GM18951 (cell line): ENCODE data around the gene TAGLN2.

Source experiments
- POLR2A ChIP-seq: IDR thresholded peaks from 4 replicates; pipeline ENCODE4 v1.6.1; 2011; ENCODE audit warnings: mild to moderate bottlenecking; ENCODE audit not compliant: insufficient read length, insufficient read depth; ENCODE audit errors: extremely low read depth
- in situ Hi-C: fragments of 300-500 bp; cut with MboI; formaldehyde crosslinking; loops from one replicate; pipeline ENCODE4 v1.12.0; 2022; ENCODE audit warnings: low sequenced_read_pairs, mixed read lengths, inconsistent platforms; ENCODE audit not compliant: unreplicated experiment

The TAGLN2 gene

DNA sequence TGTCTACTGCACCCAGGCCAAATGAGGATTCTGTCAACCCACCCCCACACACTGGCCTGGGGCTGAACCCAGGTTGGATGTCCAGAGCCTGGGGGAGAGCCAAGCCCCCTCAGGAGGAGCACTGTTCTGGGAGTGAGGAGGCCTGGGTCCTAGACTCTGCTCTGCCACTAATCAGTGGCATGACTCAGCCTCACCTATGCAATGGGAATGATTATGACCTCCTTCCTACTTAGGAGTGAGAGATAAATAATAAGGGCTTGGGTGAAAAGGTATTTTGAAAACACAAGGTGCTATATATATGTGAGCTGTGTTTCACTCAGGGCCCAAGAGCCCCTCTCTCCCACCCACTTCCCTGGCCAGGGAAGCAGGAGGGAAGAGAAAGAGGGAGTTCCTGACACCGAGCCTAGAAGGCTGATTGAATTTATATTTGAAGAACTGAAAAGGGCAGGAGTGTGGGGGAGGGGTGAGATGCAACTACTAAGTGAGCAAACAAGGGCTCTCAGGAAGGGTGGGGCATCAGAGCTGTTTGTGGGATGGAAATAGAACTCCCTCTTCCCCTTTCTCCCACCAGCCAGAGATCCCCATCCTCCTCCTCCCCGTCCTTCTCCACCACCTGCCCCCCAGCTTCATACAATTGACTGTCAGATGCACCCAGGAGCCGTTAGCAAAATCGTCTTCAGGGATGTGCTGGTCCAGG is 11.9 kb upstream of the TAGLN2 start:
- in situ Hi-C loops: no loop called here
- no peak for TF ChIP-seq POLR2A

DNA sequence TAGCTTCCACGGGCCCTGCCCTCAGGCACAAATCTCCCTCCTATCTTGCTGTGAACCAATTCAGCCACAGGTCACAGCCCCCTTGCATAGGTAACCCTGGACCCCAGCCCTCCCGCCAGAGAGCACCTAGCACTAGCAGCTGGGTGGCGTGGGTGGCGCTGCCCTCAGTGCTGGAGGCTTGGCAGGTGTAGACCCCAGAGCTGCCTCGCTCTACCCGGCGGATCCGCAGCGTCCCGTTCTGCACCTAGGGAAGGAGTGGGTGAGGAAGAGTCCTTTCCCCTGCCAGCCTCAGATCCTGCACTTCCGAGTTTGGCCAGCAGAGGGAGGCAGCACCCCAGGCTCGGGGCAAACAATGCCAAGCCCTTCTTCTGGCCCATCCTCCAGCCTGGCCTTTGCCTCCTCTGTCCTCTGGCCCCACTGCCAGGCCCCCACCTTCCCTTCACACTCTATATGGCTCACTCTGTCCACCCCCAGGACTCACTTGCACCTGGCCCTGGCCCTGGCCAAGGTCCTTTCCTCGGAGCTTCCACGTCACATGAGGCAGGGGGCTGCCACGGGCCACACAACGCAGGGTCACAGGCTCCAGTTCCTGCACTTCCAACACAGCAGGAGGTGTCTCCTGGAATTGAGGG is 11.1 kb upstream of the TAGLN2 start:
- in situ Hi-C loops: no loop called here
- TF ChIP-seq POLR2A: no peak

DNA sequence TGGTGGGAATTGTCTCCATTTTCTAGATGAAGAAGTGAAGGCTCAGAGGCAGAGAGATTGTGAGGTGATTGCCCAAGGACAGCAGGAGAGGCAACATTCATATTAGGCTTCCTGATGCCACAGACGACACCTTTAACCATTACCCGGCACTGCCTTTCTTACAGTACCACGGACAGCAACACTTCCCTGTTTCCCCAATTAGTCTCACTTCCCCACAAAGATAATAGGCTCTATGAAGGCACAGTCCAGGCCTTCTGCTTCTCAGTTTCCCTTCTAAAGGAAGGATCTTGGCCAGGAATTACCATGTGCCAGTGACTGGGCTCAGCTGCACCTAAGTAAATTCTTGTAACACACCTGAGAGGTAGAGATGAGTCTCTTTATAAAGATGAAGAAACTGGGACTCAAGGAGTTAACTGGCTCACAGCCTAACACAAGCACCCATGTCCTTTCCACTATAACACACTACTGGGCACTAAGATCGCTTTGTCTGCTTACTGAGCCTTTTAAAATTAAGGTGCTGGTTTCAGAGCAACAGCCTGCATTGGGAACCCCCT is 10.5 kb upstream of the TAGLN2 start:
- TF ChIP-seq POLR2A: no peak
- in situ Hi-C loops: no loop called here

DNA sequence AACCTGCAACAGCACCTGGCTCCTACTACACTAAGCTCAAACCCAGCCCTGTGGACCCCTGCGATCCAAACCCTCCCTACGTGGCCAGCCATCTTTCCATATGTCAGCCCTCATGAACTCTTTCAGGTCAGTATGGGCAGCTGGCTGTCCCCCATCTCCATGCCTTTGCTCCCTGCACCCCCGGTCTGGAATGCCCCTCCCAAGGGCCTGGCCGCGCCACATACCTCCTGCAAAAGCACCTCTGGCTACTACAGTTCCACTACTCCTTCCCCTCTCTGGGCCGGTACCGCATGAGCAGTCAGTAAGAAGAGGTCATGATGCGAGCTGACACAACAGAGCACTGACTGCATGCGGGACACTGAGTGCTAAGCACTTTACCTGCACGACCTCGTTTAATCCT is 10.0 kb upstream of the TAGLN2 start:
- in situ Hi-C loops: no loop called here
- no peak for TF ChIP-seq POLR2A

DNA sequence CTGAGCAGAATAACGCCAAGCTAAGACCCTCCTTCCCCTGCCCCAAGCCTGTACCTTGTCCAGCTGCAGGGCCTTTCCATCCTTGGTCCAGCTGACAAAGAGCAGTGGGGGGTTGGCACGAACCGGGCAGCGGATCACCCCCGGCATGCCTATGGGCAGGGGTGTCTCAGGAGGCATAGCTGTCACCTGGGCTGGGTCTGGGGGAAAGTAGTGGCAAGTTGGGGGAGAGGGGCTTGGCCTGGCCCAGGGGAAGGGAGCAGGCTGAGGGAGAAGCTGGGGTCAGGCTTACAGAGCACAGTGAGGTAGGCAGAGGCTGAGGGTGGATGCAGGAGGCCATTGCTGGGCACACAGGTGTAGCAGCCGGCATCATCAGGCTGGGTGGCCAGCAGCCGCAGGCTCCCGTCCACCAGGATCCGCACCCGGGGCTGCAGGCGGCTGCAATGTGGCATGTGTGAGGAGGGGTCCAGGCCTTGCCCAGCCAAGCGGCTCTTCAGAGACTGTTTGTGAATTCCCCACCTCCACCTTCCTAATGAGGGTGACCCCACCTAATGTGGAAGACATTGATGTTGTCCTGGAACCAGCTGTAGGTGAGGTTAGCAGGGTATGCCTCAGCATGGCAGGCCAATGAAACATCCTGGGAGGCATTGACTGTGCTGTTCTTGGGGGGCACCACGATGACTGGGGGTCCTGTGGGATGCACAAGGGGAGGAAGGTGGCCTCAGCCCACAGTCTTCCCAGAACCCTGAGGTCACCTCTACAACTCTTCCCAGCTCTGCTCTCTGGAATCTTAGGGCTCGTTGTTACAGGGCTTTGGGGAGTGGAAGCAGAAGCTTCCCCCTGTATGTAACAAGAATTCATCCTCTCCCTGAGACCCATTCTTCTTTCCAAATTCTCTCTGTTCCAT is 9.1 kb upstream of the TAGLN2 start:
- in situ Hi-C loops: no loop called here
- no peak for TF ChIP-seq POLR2A

DNA sequence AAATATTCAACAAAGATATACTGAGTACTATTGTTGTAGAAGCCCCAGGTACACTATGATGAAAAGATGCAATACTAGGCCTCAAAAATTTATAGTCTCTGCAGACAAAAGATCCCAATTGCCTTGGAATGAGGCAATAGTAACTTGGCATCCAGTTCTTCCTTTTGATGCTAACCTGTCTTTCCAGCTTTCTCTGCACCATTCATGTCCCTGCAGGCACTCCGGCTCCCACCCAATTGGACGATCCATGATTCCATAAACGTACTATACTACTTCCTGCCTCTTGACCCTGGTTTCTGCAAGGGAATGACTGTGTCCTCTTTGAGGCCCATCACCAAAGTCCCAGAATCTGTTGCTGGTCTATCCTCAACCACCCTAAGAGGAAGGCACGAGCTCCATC is 8.0 kb upstream of the TAGLN2 start:
- in situ Hi-C loops: no loop called here
- no peak for TF ChIP-seq POLR2A

DNA sequence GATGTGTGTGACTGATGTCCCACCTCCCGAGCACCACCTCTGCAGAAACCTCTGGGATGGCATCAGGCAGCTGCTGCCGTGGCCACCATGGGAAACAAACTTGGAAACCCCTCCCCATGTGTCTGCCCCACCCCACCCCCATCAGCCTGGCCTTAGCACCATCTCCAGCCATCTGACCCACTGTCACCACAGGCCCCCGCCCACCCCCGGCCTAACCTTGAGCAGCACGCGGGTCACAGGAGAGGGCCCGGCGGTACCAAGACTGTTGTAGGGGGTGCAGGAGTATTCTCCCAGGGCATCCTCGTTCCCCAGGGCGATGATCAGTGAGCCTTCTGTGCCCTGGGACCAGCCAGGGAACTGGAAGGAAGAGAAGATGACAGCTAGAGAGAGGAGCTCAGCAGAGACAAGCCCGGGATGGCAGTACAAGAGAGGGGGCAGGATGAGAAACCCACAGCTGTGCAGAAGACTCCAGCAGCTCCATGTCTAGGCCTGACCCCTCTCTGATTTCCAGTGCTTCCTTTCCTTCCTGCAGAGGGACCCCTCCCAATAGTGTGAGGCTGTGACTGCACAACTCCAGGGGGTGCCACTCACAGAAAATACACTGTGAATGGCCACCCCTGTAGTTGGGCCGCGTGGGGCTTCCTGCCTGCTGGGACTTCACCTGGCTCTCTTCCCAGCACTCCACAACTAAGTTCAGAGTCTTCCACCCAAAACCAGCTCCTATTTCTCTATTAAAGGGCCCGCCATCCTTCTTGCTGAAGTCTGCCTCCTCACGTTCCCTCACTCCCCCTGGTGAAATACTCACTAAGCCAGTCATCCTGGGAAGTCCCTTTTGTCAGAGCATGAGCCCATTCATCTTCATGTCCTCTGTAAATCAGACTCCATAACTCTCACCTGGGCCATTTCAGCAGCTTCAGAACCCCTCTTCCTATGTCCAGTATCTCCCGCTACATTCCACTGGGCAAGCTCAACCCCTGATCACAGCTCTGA is 7.3 kb upstream of the TAGLN2 start:
- no peak for TF ChIP-seq POLR2A
- in situ Hi-C loops: no loop called here

DNA sequence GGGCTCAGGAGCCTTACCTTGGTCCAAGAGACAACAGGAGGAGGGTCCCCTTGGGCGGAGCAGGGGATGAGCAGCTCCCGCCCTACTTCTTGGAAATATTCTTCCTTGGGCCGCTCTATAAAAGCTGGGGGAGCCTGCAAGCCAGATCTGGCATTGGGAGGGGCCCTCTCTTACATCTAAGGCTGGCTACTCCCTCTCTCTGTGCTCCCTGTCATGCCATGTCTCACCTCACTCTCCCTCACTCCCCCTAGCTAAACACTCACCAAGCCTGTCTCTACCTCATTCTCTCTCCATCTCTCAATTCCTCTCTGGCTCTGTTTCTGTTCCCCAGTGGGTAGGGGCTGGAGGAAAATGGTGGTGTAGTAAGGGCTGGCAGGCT is 6.5 kb upstream of the TAGLN2 start:
- TF ChIP-seq POLR2A: no peak
- in situ Hi-C loops: no loop called here

DNA sequence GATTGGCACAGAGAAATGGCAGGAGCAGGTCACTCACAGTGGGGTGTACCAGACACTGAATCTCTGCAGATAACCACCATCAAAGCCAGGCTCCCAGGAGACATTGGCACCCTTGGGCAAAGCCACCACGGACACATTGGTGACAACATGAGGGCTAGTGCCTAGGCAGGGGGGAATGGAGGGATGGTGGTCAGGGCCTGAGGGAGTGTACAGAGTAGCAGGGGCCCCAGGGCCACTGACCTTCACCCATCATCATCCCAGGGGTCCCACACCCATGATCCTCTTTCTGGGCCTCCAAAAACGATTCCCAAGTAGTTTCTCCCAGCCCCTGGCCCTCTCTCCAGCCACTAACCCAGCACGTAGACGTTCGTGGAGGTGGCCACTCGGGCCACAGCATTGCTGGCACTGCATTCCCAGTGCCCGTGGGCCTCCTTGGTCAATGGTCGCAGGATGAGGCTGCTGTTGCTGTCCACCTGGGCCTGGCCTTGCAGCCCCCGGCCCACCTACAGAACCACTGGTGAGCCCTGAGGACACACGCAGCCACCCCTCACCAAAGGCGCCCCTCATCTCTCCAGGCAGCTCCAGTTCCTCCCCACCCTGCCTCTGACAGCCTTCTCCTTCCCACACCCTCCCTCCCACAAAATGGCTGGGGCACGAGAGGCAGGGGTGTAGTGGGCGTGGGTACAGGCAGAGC is 5.9 kb upstream of the TAGLN2 start:
- no peak for TF ChIP-seq POLR2A
- in situ Hi-C loops: no loop called here

DNA sequence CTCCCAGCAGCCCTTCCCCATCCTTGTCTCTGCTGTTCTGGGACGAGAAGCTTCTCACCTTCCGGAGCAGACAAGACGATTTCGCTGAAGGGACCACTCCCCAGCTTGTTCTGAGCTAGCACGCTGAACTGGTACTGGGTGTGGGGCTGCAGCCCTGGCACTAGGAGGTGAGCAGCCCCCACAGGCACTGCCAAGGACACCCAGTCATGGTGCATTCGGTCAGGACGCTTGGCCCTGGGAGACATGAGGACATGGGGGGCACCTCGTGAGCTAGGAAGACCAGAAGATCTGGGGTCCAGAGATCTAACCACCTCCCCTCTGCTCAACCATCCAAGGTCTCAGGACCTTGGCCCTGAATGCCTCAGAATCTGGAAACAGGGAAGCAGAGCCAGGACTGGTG is 5.3 kb upstream of the TAGLN2 start:
- no peak for TF ChIP-seq POLR2A
- in situ Hi-C loops: no loop called here

DNA sequence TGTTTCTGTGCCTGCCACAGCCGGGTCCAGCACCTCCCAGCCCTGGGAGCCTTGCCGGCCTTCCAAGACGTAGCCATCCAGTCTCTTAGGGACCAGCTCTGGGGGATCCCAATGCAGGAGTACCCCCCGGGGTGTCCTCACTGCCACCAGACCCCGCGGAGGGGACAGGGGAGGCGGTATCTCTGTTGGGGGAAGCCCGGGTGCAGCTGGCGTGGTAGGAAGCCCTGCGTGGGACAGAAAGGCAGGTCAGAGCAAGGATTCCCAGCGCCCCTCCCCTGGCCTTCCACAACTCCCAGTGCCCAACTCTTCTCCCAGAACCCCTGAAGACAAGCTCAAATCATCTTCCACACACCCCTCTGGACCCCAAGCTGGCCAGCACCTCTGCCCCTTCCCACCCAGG is 4.9 kb upstream of the TAGLN2 start:
- no peak for TF ChIP-seq POLR2A
- in situ Hi-C loops: no loop called here

DNA sequence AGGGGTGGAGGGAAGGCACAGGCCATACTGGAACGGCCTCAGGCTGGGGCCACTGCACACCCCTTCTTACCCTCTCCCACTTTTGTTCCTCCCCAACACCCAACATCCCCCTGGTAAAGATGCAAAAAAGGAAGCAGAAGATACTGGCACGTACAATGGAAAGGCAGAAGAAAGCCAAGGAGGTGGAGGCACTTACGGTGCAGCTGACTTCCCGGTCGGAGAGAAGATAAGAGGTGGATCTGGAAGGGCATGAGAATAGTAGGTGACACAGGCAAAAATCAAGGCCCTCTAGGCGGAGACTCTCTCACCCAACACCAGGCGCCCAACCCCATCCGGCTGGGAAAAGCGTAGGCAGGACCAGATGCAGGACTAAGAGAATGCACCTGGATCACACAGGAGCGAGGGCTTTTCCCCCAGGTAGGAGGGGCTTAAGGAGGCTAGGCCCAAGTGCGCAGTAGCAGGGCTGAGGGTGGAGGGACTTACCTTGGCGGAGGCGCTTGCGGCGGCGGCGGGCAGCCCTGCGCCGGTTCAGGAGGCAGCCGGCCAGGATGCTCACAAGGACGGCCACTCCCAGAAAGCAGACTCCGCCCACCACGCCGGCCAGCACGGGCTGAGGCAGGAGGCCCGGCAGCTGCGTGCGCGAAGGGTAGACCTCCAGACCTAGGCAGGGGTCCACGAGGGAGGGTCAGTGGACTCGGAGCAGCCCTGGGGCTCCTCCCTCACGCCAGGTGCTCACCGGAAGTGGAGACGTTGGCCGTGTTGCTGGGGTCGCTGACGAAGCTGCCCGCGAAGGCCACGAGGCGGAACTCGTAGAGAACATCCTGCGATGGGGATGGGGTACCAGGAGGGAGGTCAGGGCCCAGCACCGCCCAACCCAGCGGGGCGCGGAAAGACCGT is 4.1 kb upstream of the TAGLN2 start:
- in situ Hi-C loops: no loop called here
- no peak for TF ChIP-seq POLR2A
